Stimulated activated CD8-positive, alpha-beta memory T cell treated with anti-CD3 and anti-CD28 coated beads, Interleukin-4, amount 100 ng/mL, for 48 hours (primary cell): ENCODE measurements around the gene NDUFAF2.
A peak's percentile ranks its signal among the peaks of the same experiment; 100 is the strongest.

Source experiments
- DNase-seq: peaks from one replicate; pipeline ENCODE4 v3.0.0-alpha.2; 2020

NDUFAF2 gene

DNA sequence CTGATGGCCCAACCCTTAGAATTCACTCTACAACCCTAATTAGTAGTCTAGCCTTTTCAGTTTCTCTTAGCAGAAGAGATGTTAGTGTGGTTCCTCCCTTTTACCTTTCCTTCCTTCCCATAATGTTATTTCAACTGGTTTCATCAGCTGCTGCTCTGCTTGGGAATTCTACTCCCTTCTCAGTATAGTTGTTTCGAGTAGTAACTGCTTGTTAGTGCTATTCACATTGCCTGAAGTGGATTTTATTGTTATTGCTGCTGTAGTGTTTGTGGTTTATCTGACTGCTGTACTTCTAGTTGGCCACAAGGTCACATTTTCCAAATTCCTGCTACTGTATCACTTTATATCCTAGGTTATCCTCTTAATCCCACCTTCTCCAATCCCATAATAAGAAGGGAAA, 187.6 kb downstream of the NDUFAF2 start:
- DNase-seq: no peak

DNA sequence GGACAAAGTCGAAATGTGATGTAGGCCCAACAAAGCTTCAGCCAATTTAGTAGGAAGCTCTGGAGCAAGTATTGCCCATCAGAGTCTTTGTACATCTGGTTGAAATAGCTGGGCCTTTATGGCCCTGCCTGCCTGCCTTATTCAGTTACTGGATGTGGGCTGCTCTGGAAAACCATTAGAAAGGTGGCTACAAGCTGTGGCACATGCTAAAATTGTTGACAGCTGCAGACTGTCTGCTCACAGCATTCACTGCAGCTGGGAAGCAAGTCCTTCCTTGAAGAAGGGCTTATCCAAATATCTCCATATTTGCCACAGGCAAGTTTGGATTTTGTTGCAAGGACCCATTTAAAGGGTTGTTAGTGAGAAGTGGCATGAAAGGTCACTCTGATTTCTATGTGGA, 192.8 kb downstream of the NDUFAF2 start:
- no peak for DNase-seq

DNA sequence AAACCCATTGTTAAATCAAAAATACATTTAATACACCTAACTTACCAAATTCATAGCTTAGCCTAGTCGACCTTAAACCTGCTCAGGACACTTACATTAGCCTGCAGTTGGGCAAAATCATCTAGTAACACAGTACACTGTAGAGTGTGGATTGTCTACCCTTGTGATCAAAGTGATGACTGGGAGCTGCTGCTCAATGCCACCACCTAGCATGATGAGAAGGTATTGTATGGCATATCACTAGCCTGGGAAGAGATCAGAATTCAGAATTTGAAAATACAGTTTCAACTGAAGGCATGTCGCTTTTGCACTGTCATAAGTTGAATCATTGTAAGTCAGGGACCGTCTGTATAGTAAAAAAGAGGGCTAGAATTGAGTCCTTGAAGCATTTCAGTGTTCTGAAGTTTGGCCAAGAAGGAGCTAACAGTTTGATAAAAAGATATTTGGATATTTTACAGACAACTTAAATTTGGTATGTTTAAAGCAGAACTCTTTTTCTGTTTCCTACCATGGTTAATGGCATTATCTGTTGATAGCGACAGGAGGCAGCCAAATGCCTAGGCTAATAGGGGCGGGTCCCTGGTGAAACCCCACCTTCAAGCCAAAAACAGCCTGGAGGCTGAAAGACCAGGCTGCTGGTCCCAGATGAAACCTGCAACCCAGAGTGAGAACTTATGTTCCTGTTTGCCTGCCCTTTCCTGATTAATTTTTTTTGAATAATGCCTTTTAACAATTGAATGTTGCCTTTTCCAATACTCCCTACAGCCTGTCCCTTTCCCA, 194.3 kb downstream of the NDUFAF2 start:
- DNase-seq: no peak

DNA sequence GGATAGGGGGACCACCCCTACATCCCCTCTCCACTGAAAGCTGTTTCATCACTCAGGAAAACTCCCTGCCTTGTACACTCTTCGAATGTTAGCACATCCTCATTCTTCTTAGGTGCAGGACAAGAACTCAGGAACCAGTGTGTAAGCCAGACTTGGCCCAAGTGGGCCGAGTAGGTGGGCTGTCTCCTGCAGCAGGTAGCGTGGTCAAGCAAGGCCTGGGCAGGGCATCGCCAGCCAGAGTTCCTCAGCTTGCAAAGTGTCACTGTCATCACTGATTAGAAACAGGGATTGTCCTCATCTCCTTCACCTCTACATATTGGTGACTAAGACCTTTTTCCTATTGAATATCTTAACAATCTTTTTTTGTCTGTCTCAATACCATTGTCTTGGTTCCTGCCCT, 194.9 kb downstream of the NDUFAF2 start:
- DNase-seq: no peak

DNA sequence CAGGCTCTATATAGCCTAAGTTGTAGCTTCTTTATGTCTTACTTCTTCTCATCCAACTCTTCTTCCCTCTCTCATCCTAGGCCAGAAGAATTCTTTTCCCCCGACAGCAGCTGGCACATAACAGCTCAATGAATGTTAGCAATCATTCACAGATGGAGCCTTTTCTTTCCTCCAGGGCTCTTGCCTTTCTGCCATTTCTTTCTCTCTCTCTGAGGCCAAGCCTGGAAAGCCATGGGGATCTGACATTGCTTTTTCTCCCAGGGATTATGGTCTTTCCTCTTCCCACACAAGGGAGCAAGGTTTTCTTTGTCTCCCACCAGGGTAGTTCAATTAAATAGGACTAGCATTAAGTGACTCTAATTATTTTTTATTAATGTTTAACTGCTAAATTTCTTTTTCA, 196.8 kb downstream of the NDUFAF2 start:
- no peak for DNase-seq

DNA sequence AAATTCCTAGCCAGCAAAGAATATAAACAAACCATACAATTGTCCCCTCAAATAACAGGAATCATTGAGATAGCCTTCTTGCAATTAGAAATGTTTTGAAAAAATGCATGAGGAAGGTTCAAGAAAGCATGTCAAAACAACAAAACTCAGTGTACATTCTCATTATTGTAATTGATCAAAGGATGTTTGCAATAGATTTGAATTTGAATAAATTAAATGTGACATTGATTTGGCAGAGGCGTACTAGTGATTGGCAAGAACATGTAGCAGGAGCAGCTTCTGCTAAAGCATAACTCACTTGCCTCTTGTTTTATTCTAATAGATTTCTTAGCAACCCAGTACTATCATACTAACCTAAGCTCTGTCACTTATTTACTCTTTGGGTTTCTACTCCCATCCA, 197.4 kb downstream of the NDUFAF2 start:
- no peak for DNase-seq

DNA sequence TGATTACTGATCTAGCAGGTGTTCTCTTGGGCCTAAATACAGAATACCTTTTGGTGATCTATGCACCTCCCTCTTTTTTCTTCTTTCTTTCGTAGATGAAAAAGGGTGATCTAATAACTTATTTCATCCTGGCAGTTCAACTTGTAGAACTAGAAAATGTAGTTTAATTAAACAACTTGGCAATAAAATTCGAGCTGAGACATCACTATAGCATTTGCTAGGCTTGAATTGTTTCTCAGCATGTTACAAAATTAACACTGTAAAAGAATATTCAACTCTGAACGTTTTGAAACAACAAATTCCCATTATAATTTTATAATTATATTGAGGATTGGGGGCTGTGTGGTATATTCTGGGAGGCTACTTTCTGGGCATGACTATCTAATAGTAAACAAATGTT, 197.8 kb downstream of the NDUFAF2 start:
- no peak for DNase-seq

DNA sequence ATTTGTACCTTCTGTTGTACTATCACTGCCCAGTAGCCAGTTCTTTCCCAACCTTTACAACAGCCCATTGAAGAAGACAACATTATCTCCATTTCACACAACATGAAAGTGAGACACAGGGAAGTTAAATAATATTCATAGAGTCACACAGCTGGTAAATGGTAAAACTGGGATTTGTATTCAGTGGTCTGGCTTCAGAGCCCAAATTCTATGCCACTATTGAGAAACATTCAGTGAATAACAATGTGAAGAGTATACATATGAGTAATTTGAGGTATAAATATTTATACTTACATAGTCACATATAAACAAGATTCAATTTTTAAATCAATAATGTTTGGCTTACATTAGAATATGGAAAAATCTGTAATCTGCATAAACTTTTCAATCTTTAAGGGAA, 203.5 kb downstream of the NDUFAF2 start:
- DNase-seq: no peak

DNA sequence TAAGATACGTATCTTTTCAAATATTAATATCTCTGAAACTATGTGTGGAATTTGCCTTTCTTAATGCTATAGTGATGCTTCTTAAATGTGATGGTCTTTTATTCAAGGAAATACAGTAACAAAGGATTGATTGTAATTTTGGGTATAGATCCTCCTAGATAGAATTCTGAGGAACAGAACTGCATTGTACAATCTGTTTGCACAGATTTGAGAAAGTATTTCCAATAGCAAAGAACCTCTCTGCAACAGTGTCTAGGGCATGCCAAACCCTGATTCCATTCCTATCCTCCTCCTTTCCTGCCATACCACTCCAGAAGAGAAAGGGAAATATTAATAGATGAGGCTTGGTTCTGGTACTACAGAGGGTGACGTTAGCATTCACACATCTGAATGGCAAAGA, 206.9 kb downstream of the NDUFAF2 start:
- DNase-seq: no peak

DNA sequence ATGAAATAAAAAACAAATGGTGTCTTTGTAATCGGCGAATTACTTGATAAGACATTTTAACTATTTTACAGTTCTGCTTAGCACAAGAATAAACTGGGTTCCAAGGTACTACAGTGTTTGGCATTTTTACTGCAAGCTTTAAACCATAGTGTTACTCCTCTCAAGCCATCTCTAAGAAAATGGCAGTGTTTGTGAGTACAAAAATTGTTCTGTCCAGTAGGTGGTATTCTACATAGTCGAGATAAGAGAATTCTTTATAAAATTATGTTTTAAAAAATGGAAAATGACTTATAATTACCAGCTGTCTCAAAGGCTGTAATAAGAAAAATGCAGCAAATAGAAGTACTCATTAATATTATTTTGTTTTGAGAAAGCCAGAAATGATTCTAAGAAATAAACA, 214.1 kb downstream of the NDUFAF2 start:
- DNase-seq: no peak

DNA sequence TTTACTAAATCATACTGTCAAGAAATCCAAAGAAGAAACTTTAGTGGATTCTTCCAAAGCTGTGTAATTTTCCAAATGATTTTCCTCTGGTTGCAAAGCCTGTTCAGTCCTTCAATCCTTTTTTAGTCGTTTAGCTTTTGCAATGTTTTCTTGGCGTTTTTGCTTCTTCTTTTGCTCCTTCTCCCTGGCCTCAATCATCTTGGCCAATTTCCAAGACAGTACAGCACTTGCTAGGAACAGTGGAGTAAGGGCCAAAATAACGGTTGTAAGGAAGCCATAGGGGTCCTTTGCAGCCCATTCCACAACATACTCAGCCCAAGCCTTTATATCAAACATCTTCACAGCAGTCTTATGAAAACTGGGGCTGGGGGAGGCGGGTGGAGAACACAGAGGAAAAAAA, 214.8 kb downstream of the NDUFAF2 start:
- DNase-seq: no peak

DNA sequence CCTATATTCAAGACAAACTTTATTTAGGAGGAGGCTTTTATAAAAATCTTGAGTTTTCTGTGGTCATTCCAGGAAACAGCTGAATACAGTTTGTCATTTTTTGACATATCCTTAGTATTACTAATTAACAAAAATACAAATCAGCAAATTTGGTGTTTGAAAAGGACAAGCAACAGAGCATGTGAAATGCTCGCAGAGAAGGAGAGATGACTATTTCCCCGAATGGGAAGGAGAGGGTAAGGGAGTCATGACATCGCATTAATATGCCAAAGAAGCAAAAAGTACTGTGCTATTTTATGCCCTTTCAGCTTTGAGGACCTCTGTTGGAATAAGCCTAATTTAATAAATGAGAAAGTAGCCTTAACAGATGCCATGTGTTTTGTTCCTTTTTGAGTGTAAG, 215.5 kb downstream of the NDUFAF2 start:
- DNase-seq: no peak

DNA sequence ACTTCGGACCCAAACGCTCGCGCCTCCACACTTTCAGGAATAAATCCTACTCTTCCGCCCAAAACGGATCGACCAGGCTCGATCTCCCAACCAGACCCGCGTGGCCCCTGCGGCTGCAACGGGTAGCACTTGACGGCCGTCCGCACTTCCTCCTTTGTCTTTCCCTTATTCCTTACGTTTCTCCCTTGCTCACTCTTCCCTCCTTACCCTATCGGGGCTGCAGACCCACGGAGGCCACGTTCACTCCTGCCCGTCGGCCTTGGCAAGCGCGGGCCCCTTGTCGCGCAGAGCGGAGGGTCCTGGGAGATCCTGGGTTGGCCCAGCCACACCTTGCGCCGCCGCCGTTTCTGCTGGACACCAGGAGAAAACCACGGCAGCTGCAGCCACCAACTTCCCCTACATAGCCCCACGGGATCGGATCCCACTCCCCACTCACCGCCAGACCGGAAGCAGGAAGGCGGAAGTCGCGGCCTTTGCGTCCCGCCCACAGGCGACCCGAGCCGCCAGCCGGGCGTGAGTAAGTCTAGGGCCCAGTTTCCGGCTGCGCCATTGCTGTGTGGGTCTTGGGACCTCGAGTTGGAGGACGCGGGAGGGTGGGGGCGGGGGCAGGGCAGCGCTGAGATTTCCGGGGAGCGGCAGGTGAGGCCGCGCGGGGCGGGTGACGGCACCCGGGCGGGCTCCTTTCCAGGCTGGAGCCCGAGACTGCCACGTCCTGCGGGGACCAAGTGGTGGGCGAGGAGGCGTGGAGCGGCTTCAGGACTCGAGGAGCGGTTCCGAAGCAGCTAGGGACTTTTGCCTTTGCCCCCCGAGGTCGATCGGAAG, 217.2 kb downstream of the NDUFAF2 start, which contains the start of gene SMIM15:
Gene SMIM15, minus strand, starts transcription at position 459 of the 822 bp plus-strand sequence. CDS start 2,297 bp downstream, outside the sequence.
- peak; percentile 89 for DNase-seq

DNA sequence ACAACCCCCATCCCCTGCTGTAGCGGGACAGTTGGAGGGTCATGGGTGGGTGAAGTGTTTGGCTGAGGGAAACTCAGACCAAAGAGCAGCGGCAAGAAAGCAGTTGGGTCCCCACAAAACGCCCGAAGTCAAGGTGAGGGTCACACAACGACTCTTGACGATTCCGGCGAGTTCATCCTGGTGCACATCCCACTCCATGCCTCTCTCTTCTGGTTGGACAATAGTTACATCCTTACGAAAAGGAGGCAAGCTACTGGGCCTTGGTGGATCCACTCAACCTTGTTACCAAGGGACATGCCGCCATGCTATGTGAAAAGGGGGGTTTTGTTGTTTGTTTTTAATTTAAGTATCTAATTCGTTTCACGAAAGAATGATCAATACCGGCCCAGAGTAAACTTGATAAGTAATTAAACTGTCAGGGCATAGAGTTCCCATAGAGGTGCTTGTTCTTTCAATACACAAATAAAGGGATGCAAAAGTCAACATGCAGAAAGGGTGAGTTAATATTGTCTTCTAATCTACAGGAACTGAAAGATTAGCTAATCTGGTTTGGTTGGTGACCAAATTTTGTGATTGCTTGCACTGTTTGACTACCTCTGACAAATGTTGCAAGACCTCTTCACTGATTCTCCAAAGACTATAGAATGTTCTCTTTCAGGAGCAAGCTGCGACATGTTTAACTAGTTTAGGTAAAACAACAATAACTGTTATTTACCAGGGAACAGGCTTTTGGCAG, 218.0 kb downstream of the NDUFAF2 start:
- no peak for DNase-seq

DNA sequence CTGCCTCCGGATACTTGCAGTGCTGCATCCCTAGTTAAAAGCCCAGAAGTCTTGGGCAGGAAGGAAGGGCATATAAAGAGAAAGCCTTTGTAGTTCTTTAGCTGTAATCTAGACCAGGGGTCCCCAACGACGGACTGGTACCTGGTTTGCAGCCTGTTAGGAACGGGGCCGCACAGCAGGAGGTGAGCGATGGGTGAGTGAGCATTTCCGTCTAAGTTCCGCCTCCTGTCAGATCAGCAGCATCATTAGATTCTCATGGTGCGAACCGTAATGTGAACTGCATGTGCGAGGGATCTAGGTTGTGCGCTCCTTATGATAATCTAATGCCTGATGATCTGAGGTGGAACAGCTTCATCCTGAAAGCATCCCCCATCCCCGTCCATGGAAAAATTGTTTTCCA, 218.9 kb downstream of the NDUFAF2 start:
- DNase-seq: no peak

DNA sequence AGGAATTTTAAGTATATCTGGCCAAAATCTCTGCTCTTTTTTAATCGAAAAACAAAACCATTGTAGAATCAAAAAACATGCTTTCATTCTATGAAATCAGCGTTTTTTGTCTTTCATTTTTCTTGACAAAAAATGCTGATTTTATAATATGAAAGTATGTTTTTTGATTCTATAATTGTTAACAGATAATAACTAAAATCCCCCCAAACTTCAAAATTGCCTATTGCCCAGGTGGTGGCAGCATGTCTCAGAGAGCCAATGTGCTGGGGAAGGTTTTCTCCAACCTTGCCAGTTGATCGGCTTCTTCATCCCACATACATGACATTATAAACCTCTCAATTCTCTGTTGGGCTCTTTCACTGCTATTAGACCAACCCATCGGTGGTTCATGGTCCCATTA, 222.4 kb downstream of the NDUFAF2 start:
- DNase-seq: no peak

DNA sequence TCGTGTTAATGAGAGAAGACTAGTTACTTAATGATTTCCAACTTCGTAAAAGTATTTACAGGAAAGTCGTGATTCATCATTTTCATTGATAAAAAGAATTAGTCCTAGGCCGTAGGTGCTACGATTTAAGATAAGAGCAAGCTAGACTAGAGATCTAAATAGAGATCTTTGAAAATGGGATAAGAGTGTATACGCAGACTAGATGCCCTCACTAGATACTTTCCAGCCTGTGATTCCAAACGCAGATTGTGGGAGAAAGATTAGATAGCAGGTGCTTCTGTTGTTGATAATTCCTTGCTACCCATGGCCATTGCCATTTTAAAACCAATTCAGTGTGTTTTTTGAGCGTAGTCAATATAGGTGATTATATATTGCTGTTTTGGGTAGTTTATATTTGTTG, 223.9 kb downstream of the NDUFAF2 start:
- DNase-seq: no peak

DNA sequence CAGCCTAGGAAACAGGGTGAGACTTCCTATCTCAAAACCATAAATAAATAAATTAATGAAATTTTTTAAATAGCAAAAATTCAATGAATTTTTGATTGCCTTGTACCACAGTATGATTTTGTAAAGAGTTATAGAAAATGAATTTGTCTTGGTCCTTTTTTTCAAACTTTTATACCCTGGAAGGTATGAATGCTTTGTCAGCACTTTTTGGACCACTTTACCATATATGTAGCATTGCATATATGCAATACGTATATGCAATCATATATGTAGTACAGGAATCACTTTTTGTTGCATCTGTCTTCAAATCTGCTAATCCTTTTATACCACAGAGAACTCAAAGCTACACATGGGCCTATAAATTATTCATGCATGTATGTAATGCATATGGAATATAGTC, 226.5 kb downstream of the NDUFAF2 start:
- DNase-seq: no peak

DNA sequence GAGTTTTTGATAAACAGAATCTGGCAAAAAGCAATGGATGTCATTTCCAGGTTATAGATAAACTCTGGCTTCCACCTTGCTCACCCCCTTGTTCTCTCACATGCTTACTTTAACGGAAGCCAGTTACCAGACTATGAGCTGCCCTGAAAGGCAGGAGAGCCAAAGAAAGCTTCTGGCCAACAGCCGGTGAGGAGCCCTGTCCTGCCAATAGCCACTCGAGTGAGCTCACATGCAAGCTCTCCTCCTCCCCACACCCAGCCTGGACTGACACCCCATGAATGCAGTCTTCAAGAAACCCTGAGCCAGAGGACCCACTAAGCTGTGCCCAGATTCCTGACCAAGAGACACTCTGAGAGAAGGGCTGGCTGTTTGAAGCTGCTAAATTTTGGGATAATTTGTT, 231.6 kb downstream of the NDUFAF2 start:
- DNase-seq: no peak

DNA sequence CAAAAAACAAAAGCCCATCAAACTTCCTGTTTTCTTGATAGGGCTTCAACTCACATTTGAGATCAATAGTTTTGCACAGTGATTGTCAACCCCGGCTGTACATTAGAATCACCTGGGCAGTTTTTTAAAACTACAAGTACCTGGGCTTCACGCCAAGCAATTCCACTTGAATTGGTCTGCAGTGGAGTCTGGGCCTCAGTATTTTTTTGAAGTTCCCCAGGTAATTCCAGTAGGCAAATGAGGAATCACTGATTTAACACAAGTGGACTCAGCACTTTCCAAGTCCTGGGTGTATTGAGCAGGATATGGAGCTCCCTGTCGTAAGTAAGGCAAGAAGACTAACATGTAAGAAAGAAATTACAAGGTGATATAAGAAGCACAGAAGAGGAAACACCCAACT, 232.1 kb downstream of the NDUFAF2 start:
- DNase-seq: no peak

DNA sequence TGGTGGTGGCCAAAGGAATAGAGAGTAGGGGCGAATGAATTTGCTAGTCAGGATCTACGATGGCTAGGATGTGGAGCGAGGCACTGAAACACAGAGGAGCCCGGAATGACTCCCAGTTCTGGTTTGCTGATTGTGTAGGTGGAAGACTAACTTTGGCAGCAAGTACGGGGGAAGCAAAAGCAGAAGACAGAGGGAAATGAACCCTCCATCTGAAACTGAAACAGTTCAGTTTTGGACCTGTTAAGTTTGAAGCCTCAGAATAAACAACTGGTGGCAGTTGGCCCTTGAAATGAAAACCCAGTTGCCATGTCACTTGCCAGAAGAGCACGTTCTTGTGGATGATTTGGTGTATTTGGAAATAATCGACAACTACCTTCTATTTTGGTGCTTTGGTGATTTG, 232.7 kb downstream of the NDUFAF2 start:
- DNase-seq: no peak

DNA sequence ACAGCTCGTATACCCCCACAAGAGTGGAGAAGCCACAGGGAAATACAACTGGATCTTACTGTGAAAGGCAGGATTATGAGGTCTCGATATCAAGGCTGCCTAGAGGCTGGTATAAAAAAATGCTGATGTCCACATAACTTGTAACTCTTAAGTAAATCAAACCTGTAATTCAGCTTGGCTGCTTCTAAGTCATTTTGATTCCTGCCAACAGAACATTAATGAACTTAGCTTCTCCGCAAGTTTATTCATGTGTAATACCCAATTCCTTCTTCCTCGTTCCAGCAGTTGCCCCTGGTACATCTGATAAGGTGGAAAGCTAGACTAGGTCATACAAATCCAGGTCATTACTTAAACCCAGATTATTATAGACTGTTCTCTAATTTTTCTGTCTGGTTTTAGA, 233.7 kb downstream of the NDUFAF2 start:
- no peak for DNase-seq

DNA sequence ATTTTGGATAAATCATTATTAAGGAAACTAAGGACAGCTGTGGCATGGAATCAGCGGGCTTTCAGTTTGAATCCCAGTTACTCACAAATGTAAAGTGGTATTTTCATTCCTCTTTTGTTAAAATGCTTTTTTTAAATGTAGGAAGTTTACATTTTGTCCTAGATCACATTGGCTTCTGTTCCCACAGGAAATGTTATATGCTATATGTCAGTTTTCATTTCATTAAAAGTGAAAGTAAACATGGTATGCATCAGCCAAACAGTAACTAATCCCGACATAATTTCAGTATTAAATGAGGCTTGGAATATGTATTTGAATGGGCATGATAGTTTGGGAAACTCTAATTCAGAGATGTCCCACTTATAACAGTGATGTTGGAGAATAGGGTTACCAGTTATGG, 235.9 kb downstream of the NDUFAF2 start:
- no peak for DNase-seq

DNA sequence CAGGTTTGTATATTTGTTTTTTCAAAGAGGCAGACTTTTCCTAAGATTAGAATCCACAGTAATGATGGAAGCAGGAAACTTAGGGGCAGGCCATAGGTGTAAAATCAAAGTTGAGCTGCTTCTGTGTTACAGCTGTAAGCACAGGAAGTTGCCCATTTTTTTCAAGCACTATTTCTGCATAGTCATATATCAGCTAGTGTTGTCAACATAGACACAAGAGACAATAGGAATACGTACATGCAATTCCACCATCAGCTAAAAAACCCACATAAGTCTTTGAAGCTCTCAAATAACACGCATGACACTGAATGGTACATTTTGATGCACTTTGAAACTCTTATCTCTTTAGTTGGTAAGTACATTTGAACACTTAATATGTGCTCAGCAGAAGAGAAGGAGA, 237.4 kb downstream of the NDUFAF2 start:
- no peak for DNase-seq
